Hepatocyte (in vitro differentiated cells): ENCODE measurements around the gene ORM2. TPM values are rescaled to one million over a fixed set of nuclear protein-coding genes. Genes with fewer than 3 reads are reported as not detected.

ENCODE experiments used
- DNase-seq: peaks from one replicate; pipeline ENCODE4 v3.0.0-alpha.2; 2016; ENCODE audit warnings: low spot score
- H2AFZ ChIP-seq: fragments of 200-600 bp; sonication (generic); 2 replicates; pipeline ENCODE4 v1.6.0; 2016; ENCODE audit warnings: antibody characterized with exemption, mild to moderate bottlenecking
- H3K27ac ChIP-seq: fragments of 200-600 bp; sonication (generic); 2 replicates; pipeline ENCODE4 v1.5.1; 2016; ENCODE audit warnings: mild to moderate bottlenecking
- H3K27me3 ChIP-seq: fragments of 200-600 bp; sonication (generic); 2 replicates; pipeline ENCODE4 v1.6.1; 2016
- H3K36me3 ChIP-seq: fragments of 200-600 bp; sonication (generic); replicated peaks from 2 replicates; pipeline ENCODE4 v1.5.1; 2016; ENCODE audit warnings: low read depth; ENCODE audit not compliant: insufficient read depth
- H3K4me1 ChIP-seq: fragments of 200-600 bp; sonication (generic); 2 replicates; pipeline ENCODE4 v1.5.1; 2016; ENCODE audit warnings: mild to moderate bottlenecking, moderate library complexity; ENCODE audit not compliant: insufficient read depth
- H3K4me2 ChIP-seq: fragments of 200-600 bp; sonication (generic); 2 replicates; pipeline ENCODE4 v1.6.0; 2016
- H3K4me3 ChIP-seq: fragments of 200-600 bp; sonication (generic); 2 replicates; pipeline ENCODE4 v1.5.1; 2016; ENCODE audit warnings: mild to moderate bottlenecking
- H3K79me2 ChIP-seq: fragments of 200-600 bp; sonication (generic); 2 replicates; pipeline ENCODE4 v1.6.0; 2017; ENCODE audit warnings: mild to moderate bottlenecking
- H3K9me2 ChIP-seq: fragments of 200-600 bp; sonication (generic); replicated peaks from 2 replicates; pipeline ENCODE4 v1.6.0; 2017; ENCODE audit warnings: mild to moderate bottlenecking; ENCODE audit not compliant: insufficient read depth
- H3K9me3 ChIP-seq: fragments of 200-600 bp; sonication (generic); 2 replicates; pipeline ENCODE4 v1.5.1; 2016; ENCODE audit warnings: low read depth, mild to moderate bottlenecking
- H4K20me1 ChIP-seq: fragments of 200-600 bp; sonication (generic); 2 replicates; pipeline ENCODE4 v1.6.0; 2016; ENCODE audit warnings: mild to moderate bottlenecking; ENCODE audit not compliant: insufficient read depth, poor library complexity, severe bottlenecking
- EZH2 ChIP-seq: fragments of 200-600 bp; sonication (generic); IDR thresholded peaks from 2 replicates; pipeline ENCODE4 v1.6.1; 2016; ENCODE audit warnings: antibody characterized with exemption, mild to moderate bottlenecking, borderline replicate concordance
- EZH2phosphoT487 ChIP-seq: fragments of 200-600 bp; sonication (generic); IDR thresholded peaks from one replicate; pipeline ENCODE4 v1.6.1; 2018; ENCODE audit warnings: antibody characterized with exemption, mild to moderate bottlenecking, low read depth, moderate library complexity; ENCODE audit not compliant: unreplicated experiment, severe bottlenecking
- WGBS: methylation state at CpG from one replicate; pipeline ENCODE4 v1.1.6; 2016; ENCODE audit warnings: low lambda C conversion rate; ENCODE audit errors: missing lambda C conversion rate; 5-methylcytosine and 5-hydroxymethylcytosine counted together
- polyA plus RNA-seq: library from polyadenylated mRNA; unstranded; fragments of >200 nt; fragmentation: Nextera tagmentation; extraction: Ambion mirVana; gene quantifications from 2 replicates; pipeline ENCODE4 v1.2.1, GENCODE V29; 2016
- total RNA-seq: library from RNA; depleted of rRNA; stranded (reverse); fragments of >200 nt; gene quantifications from 2 replicates; pipeline ENCODE4 v1.2.3, GENCODE V29; 2014
- TF ChIP-seq, protein P1 (sequence below): fragments of 200-600 bp; sonication (generic); IDR thresholded peaks from 2 replicates; pipeline ENCODE4 v1.5.1; 2016; ENCODE audit warnings: antibody characterized with exemption, mild to moderate bottlenecking; ENCODE audit not compliant: poor library complexity

The ORM2 gene
- total and polyA plus RNA-seq, 2 experiments from 2014 or later: 52.0 to 136 TPM

- Histone ChIP-seq H2AFZ (no peak overlapping the region), H3K36me3 (peaks cover 6% of the 10 kb centered on the region), H4K20me1 (no peaks in the 10 kb centered on the region), H3K4me1 (peaks cover 37% of the 10 kb centered on the region), H3K9me2 (no peaks in the 10 kb centered on the region), H3K27me3 (no peaks in the 10 kb centered on the region), H3K4me3 (no peak overlapping the region), H3K9me3 (no peaks in the 10 kb centered on the region), H3K4me2 (no peak overlapping the region), H3K27ac (peak overlapping the region; percentile 47), H3K79me2 (no peaks in the 10 kb centered on the region)
- DNase-seq: no peak
- 94% methylated on average over 6 of the region's 6 CpGs for WGBS
- TF ChIP-seq EZH2 (no peak), EZH2phosphoT487 (no peak)
- TF ChIP-seq, protein P1, sequence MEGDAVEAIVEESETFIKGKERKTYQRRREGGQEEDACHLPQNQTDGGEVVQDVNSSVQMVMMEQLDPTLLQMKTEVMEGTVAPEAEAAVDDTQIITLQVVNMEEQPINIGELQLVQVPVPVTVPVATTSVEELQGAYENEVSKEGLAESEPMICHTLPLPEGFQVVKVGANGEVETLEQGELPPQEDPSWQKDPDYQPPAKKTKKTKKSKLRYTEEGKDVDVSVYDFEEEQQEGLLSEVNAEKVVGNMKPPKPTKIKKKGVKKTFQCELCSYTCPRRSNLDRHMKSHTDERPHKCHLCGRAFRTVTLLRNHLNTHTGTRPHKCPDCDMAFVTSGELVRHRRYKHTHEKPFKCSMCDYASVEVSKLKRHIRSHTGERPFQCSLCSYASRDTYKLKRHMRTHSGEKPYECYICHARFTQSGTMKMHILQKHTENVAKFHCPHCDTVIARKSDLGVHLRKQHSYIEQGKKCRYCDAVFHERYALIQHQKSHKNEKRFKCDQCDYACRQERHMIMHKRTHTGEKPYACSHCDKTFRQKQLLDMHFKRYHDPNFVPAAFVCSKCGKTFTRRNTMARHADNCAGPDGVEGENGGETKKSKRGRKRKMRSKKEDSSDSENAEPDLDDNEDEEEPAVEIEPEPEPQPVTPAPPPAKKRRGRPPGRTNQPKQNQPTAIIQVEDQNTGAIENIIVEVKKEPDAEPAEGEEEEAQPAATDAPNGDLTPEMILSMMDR: no peak
Observed at GRCh38 chr9:114364134-114365041, 34.7 kb downstream of the ORM2 start.

DNA sequence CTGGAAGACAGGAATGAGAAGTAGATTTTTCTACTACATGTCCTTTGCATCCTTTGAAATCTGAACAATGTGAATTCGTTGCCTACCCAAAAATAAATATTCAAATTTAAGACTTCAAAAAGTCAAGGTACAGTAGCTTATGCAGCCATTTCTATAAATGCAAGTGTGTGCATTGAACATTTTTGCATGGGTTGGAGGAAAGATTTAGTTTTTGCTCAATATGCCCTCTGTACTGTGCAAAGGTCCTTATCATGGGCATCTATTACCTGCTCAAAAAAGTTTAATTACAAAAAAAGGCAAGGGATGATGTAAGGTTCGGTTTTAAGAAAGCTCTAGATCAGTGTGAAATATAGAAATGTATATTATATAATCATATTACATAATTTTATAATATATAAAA is 35.5 kb downstream of the ORM2 start:
- H4K20me1 ChIP-seq: no peaks in the 10 kb centered on the region
- H3K4me1 ChIP-seq: peaks cover 37% of the 10 kb centered on the region
- no peaks in the 10 kb centered on the region for H3K9me2 ChIP-seq
- no peak overlapping the region for H3K27ac ChIP-seq
- DNase-seq: no peak
- H3K27me3 ChIP-seq: no peaks in the 10 kb centered on the region
- 98% methylated on average over 2 of the region's 2 CpGs for whole genome bisulfite sequencing
- H3K4me3 ChIP-seq: no peak overlapping the region
- H3K79me2 ChIP-seq: no peaks in the 10 kb centered on the region
- peaks cover 6% of the 10 kb centered on the region for H3K36me3 ChIP-seq
- no peak overlapping the region for H3K4me2 ChIP-seq
- no peaks in the 10 kb centered on the region for H3K9me3 ChIP-seq
- H2AFZ ChIP-seq: no peak overlapping the region
- TF ChIP-seq EZH2 (no peak), EZH2phosphoT487 (no peak)
- TF ChIP-seq, protein P1: no peak

GRCh38 chr9:114366334-114367128 is 36.9 kb downstream of the ORM2 start:
- 32% methylated on average over 10 of the region's 10 CpGs for WGBS
- no peak for TF ChIP-seq EZH2phosphoT487
- TF ChIP-seq EZH2: no peak
- TF ChIP-seq, protein P1: no peak
- H3K27me3 ChIP-seq: no peaks in the 10 kb centered on the region
- no peaks in the 10 kb centered on the region for H3K9me3 ChIP-seq
- H3K79me2 ChIP-seq: no peaks in the 10 kb centered on the region
- H3K4me1 ChIP-seq: peaks cover 37% of the 10 kb centered on the region
- H4K20me1 ChIP-seq: no peaks in the 10 kb centered on the region
- peaks cover 3% of the 10 kb centered on the region for H3K36me3 ChIP-seq
- no peak overlapping the region for H3K4me3 ChIP-seq
- no peak overlapping the region for H2AFZ ChIP-seq
- peak; percentile 65 for DNase-seq
- H3K9me2 ChIP-seq: no peaks in the 10 kb centered on the region
- peak overlapping the region; percentile 21 for H3K4me2 ChIP-seq
- peak overlapping the region; percentile 83 for H3K27ac ChIP-seq
